Ammon's horn (tissue), 1 donor: ENCODE data around the gene CMKLR1.

Experiments used
- DNase-seq: peaks from one replicate; pipeline ENCODE4 v3.0.0-alpha.2; 2016; ENCODE audit warnings: low spot score

Gene CMKLR1

DNA sequence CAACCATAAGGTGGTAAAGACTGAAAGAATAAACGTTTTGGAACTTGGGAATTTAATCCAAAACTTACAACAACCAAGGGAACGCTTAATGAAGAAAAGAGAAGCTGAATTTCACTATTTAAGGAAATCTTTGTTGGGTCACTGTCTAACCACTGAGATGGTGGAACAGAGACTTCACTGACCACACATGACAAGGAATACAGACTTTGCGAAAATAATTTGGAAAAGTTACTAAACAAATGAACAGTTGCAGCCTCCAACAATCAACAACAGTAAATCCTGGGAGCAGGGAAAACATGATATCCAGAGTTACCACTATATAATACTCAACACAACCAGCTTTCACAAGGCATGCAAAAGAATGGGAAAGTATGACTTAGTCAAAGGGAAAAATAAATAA is 79.1 kb downstream of the CMKLR1 start:
- DNase-seq = no peak

DNA sequence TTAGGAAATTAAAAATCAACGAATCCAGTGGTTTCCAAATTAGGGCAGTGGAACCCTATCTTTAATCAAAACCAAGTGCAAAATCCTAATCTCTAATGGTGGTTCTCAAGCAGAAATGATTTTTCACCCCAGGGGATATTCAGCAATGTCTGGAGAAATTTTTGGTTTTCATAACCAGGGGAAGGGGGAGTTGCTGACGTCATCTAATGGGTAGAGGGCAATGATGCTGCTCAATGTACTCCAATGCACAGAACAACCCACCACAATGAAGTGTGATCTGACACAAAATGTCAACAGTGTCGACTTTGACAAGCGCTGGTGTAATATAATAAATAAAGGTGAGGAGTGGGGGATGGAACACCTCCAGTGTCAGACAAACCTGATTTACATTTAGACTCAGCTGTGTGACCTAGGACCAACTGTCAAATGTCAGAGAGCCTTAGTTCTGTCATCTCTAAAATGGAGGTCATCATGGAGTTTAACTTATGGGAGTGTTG is 81.5 kb downstream of the CMKLR1 start:
- no peak for DNase-seq

DNA sequence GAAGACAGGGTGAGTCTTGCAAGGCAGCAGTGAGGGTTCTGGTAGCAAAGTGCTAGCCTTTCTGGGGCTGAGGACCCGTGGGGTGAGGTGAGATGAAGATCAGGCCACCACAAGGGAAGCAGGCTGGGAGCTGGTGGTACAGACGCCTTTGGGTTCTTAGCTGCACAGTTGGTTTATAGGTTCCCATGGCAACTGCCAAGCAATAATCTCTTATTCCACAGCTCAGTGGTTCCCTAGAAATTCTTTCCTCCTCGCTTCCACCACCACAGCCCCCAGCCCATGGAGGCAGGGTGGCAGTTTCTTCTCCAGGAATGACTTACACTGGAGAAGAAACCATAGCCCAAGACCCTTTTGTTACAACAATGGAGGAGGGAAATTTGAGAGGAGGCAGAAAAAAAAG is 82.1 kb downstream of the CMKLR1 start:
- DNase-seq = peak; percentile 62

GRCh38 chr12:108255252-108255602 is 83.9 kb downstream of the CMKLR1 start:
- no peak for DNase-seq

DNA sequence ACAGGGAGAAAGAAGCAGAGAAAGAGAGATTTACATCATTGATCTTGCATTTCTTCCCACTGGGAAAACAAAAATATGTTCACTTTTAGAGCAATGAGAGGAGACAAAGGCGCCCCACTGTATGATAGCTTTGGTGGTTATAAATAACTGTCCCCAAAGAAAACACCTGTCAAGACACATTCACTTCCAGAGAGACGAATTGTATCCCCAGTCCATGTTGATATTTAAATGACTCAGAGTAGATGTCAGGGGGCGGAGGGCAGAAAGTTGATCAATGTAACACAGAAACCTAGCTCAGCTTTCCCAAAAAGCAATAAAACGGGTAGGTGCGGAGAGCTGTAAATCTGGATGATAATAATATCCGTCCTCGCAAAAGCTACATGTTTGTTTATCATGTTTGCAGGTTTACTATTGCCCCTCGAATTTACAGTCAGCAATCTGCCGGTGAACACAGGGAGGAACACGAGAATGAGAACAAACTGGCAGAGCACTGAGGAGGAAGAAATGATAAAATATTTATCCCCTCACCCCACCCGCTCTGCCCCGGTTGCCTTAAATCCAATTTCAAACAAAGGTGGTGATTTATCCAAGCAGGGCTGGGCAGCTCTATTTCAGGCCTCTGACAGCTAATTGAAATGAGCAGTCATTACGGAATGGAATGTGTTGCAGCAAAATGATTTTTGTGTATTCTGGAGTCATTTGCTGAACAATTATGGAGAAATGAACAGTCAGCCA is 84.4 kb downstream of the CMKLR1 start:
- no peak for DNase-seq

GRCh38 chr12:108254030-108254429 is 85.1 kb downstream of the CMKLR1 start:
- no peak for DNase-seq

DNA sequence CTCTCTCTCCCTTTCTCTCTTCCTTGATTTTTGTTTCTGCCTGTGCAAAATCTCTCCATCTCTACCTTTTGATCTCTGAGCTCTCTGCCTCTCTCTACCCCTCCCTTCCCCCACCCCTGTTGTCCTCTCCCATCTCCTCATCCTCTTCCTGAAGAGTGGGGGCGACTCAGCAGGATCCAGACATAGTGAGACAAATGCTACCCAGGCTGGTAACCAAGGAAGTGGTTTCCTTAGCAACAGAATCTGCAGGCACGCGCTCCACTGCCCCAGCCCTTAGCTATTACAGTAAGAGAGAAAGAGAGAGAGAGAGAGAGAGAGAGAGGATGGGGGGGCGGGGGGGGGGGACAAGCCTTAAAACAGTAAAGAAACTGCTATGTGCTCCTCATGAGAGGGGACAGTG is 85.6 kb downstream of the CMKLR1 start:
- peak; percentile 76 for DNase-seq

- no peak for DNase-seq
Measured at GRCh38 chr12:108252523-108252922, 86.6 kb downstream of the CMKLR1 start.

DNA sequence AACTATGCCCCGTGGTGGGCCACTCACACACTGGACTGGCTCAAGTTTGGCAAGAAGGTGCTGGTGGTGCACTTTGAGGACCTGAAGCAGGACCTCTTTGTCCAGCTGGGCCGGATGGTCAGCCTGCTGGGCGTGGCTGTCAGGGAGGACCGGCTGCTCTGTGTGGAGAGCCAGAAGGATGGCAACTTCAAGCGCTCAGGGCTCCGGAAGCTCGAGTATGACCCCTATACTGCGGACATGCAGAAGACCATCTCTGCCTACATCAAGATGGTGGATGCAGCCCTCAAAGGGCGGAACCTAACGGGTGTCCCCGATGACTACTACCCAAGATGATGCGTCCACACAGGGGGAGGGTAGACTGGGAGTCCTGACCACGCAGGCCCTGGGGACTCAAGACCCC is 91.1 kb downstream of the CMKLR1 start:
- DNase-seq = no peak

GRCh38 chr12:108247130-108247529 is 92.0 kb downstream of the CMKLR1 start:
- no peak for DNase-seq

GRCh38 chr12:108241986-108242703 is 97.0 kb downstream of the CMKLR1 start:
- no peak for DNase-seq

- DNase-seq = no peak
Measured at GRCh38 chr12:108240928-108241327, 98.2 kb downstream of the CMKLR1 start.

GRCh38 chr12:108240027-108240785 is 98.9 kb downstream of the CMKLR1 start:
- no peak for DNase-seq

DNA sequence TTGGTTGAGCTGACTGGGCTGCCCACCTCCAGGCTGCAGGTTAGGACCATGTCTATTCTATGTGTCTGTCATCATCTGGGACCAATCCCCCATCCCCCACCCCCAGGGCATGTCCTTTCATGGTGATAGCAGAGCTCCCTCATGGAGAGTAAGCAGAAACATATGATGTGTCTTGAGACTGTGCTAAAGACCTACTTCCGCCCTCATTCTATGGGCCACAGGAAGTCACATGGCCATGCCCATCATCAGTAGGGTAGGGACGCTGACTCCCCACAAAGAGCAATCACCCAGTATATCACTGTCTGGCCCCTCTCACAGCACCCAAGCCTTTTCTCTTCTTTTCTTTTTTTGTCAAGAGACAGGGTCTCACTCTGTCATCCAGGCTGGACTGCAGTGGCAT is 99.7 kb downstream of the CMKLR1 start:
- DNase-seq = no peak

- DNase-seq = no peak
Measured at GRCh38 chr12:108238474-108238873, 100.6 kb downstream of the CMKLR1 start.
